ENCODE measurements around the gene CAB39.
A peak's percentile ranks its signal among the peaks of the same experiment; 100 is the strongest.

Gene CAB39

DNA sequence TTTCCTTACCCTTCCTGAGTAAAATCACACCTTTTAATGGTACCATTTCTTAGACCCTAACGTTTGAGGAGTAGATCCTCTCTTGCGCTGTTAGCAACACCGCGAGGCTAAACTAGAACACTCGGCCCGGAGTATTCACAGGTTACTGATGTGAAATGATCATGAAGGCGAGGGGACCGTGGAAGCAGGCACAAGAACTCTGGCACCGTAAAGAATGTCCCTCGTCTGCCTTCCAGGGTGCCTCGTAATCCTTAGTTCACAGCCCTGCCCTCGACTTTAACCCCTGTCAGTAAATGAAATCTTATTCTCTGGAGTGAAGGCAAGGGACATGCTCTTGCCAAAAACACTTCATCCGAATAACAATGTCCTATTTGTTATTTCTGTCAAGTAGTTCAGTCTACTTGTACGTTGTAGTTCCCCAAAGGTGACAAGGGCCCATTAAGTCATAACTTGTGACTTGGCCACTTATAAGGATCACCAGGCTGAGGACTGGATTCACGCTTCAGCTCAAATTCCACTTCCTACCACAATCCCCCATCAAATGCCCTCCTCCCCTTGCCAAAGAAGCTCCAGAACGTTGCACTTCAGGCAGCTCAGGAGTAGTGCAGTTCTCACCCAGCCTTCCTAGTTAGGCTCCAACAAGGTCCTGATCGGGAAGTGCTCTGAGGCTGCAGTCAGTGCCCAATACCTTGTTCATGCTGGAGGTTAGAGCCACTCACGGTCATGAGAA lies 108.8 kb downstream of the CAB39 start:
- DNase-seq (ENCODE audit: low spot score): no peak

DNA sequence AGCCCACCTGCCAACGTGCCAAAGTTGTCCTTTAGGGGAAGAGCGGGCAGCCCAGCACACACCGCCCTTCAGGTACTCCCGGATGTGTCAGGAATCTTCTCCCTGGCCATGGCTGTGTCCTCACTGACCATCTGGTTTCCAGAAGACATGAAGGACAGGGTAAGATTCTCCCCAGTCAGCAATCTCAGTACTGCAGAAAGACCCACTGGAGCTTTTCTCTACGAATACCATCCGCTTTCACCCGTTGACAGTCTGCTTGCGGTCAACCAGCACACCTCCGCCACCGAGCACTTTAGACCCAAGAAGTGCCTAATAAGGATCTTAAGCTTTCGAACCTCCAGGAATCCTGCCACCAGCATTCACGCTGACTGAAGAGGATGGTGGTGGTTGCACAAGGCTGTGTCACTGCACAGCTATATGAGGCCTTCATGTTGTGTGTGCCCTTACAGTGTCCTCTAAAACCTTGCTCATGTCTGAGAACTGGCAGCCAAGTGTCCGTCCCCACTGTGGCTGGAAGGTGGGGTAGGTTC lies 109.4 kb downstream of the CAB39 start:
- no peak for DNase-seq (ENCODE audit: low spot score)

GRCh38 chr2:230823264-230823964 lies 110.8 kb downstream of the CAB39 start:
- no peak for DNase-seq (ENCODE audit: low spot score)

DNA sequence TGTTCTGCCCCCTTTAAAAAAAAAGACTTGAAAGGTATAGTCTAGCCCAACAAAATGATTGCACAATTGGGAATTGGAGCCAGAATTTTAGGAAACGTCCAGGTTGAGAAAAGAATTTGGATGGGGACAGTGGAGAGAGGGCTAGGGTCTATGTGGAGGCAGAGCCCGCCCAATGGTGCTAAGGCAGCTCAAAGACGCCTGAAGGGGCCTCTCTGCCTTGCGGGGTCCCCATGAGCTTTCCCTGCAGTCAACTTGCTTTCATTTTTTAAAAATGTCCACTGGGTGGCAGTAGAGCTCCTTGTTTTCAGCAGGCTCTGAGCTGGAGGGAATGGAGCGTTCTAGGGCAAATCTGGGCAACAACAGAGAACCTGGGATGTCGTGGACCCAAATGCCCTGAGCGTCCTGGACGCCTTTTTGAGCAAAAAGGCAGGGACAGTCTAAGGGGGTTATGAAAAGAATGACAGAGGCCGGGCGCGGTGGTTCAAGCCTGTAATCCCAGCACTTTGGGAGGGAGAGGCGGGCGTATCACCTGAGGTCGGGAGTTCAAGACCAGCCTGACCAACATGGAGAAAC lies 111.8 kb downstream of the CAB39 start:
- DNase-seq (ENCODE audit: low spot score): no peak

- DNase-seq (ENCODE audit: low spot score): no peak
Measured at GRCh38 chr2:230825354-230825753, 112.7 kb downstream of the CAB39 start.

GRCh38 chr2:230827774-230828271 lies 115.2 kb downstream of the CAB39 start:
- no peak for DNase-seq (ENCODE audit: low spot score)

- no peak for DNase-seq (ENCODE audit: low spot score)
Measured at GRCh38 chr2:230828272-230828961, 115.8 kb downstream of the CAB39 start.

DNA sequence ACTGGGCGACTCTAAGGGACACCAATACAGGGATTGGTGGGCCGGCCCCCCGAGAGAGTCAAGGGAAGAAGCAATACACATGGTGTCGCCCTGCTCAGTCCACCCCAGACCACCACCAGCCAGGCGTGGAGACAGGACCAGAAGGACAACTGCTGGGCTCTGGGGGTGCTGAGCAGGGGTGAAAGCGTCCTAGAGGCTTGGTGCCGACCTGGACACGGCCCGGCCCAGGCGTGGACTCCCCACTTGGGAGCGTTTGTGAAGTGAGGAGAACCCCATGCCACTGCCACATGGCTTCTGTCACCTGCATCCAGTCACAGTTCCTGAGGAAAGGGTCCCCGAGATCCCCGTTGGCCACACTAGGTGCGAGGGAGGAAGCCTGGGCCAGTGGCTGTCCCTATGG lies 116.7 kb downstream of the CAB39 start:
- no peak for DNase-seq (ENCODE audit: low spot score)

- no peak for DNase-seq (ENCODE audit: low spot score)
Measured at GRCh38 chr2:230829959-230830358, 117.3 kb downstream of the CAB39 start.

- DNase-seq (ENCODE audit: low spot score): no peak
Measured at GRCh38 chr2:230830428-230830827, 117.8 kb downstream of the CAB39 start.

GRCh38 chr2:230840301-230840700 lies 127.7 kb downstream of the CAB39 start:
- DNase-seq (ENCODE audit: low spot score): no peak

- no peak for DNase-seq (ENCODE audit: low spot score)
Measured at GRCh38 chr2:230842473-230842872, 129.8 kb downstream of the CAB39 start.

DNA sequence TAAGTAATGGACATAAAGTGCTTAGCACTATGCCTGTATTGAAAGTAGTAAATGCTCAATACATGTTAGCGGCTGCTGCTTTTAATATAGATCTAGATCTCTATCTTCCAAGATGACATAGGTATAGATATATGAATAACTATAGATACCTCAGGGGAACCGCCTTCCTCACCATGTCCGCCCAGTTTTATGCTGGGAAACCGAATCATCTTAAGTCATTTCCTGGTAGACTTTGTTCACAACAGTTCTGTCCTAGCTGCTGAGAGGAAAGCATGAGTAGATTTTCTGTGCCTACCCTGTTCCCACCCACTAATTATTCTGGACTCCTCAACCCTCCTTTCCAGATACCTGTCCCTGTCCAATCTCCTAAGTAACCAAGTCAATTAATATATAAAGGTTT lies 130.5 kb downstream of the CAB39 start:
- DNase-seq (ENCODE audit: low spot score): no peak

GRCh38 chr2:230846360-230846759 lies 133.7 kb downstream of the CAB39 start:
- DNase-seq (ENCODE audit: low spot score): no peak

DNA sequence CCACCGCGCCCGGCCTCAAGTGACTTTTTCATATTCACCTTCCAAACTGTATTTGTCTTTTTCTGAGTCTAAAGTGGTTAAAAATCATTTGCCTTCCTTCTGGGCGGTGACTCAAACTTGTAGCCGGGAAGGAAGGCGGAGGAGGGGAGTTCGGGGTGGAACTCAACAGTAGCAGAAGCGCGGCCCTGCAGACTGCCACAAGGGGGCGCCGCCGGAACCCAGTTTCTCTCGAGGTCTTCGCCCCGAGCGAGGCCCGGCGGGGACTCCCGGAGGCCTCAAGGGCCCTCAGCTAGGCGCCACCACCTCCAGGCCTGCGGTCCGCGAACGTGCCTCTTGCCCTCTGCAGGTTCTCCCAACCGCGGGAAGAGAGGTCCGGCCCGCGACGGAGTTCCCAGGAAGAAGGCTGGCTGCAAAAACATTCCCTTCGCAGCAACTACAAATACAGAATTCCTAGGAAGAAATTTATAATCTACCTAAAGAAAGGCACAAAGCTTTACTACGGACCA lies 135.3 kb downstream of the CAB39 start:
- DNase-seq (ENCODE audit: low spot score): peak; percentile 87

GRCh38 chr2:230849633-230850357 lies 137.2 kb downstream of the CAB39 start:
- DNase-seq (ENCODE audit: low spot score): no peak

DNA sequence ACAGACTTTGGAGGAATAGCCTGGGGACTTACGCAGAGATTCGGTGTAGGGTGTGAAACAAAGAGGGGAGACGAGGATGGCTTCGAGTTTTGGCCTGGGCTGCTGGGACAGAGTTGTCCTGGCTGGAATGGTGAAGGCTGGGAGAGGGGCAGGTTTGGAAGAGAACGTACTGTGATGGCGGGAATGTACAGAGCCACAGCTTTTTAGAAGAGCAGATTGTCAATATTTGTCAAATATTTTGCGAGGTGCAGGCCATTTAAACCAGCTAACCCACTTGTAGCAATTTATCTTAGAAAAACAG lies 137.7 kb downstream of the CAB39 start:
- DNase-seq (ENCODE audit: low spot score): no peak

DNA sequence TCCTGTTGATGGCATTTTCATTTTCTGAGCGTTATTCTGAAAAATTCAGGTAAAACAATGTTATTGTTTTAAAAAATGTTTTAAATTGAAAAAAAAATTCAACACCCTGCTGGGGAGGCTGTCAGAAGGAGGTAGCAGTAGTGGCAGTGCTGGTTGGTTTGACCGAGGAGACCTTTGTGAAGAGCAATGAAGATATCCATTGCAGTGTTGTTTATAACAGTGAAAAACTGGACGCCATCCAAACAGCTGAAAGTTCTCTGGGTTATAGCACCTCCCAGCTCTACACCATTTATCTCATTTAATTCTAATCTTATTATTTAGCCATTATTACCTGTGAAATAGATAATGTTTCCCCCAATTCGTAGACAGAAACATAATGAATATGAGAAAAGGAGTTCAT lies 139.5 kb downstream of the CAB39 start:
- DNase-seq (ENCODE audit: low spot score): no peak

GRCh38 chr2:230861552-230862255 lies 149.1 kb downstream of the CAB39 start:
- DNase-seq (ENCODE audit: low spot score): no peak

DNA sequence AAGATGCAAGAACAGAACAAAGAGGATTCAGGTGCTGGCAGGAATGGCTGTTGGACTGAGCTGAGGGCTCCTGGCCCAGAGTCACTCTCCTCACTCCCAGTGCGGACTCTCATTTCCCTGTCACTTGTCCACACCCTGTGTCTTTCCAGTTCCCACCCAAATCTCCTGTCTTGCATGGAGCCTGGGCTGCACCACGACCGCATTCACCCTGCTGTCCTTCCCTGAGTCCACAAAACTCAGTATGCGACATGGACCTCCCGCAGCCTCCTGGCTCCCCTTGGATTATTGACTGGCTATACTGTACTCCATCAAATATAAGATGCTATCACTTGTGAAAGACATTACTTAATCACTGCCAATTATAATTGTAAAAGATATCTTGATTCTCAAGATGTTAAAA lies 149.7 kb downstream of the CAB39 start:
- DNase-seq (ENCODE audit: low spot score): no peak

GRCh38 chr2:230863031-230863430 lies 150.4 kb downstream of the CAB39 start:
- DNase-seq (ENCODE audit: low spot score): no peak

Measured in left forelimb (tissue), 1 donor.